Liver (tissue), 3 donors: ENCODE results near the gene HNRNPUL2.

Experiments
- ATF3 ChIP-seq: IDR thresholded peaks from 2 replicates; pipeline ENCODE4 v1.6.1; 2016; ENCODE audit warnings: antibody characterized with exemption
- CTCF ChIP-seq: fragments of 150-350 bp; IDR thresholded peaks from 2 replicates; pipeline ENCODE4 v1.5.1; 2017; ENCODE audit warnings: improper control_type of control experiment, low read depth, low read length; ENCODE audit not compliant: missing input control
- FOXA2 ChIP-seq: IDR thresholded peaks from 2 replicates; pipeline ENCODE4 v1.6.1; 2016; ENCODE audit warnings: antibody characterized with exemption
- GABPA ChIP-seq, 2 donors: IDR thresholded peaks in 1 of 2; conservative IDR thresholded peaks in 1 of 2; 2 replicates each; pipeline ENCODE4 v1.6.1; 2016; ENCODE audit warnings: antibody characterized with exemption in 2 of 2, mild to moderate bottlenecking in 1 of 2, moderate library complexity in 1 of 2
- HNF4G ChIP-seq: IDR thresholded peaks from 2 replicates; pipeline ENCODE4 v1.6.1; 2016; ENCODE audit warnings: antibody characterized with exemption
- JUND ChIP-seq, 2 donors: IDR thresholded peaks; 2 replicates each; pipeline ENCODE4 v1.6.1; 2016; ENCODE audit warnings: antibody characterized with exemption in 2 of 2
- NR2F2 ChIP-seq: IDR thresholded peaks from 2 replicates; pipeline ENCODE4 v1.6.1; 2016; ENCODE audit warnings: antibody characterized with exemption
- RAD21 ChIP-seq, 2 donors: IDR thresholded peaks; 2 replicates each; pipeline ENCODE4 v1.6.1; 2016; ENCODE audit warnings: antibody characterized with exemption in 2 of 2, mild to moderate bottlenecking in 2 of 2
- RXRA ChIP-seq, 2 donors: IDR thresholded peaks; 2 replicates each; pipeline ENCODE4 v1.6.1; 2017 to 2018; ENCODE audit warnings: antibody characterized with exemption in 2 of 2, mild to moderate bottlenecking in 1 of 2
- SP1 ChIP-seq: IDR thresholded peaks from 2 replicates; pipeline ENCODE4 v1.6.1; 2018; ENCODE audit warnings: antibody characterized with exemption, mild to moderate bottlenecking
- TAF1 ChIP-seq: conservative IDR thresholded peaks from 2 replicates; pipeline ENCODE4 v1.6.1; 2016; ENCODE audit warnings: antibody characterized with exemption, mild to moderate bottlenecking
- YY1 ChIP-seq: IDR thresholded peaks from 2 replicates; pipeline ENCODE4 v1.6.1; 2016; ENCODE audit warnings: antibody characterized with exemption, mild to moderate bottlenecking
- donor health status: healthy.
- donor health status: healthy.

GRCh38 chr11:62713343-62713742 lies 13.9 kb downstream of the HNRNPUL2 start:
- TF ChIP-seq GABPA (IDR thresholded peaks at IDR 0.05 in 1 of 2, conservative IDR thresholded peaks at IDR 0.05 in 1 of 2) = peak in 1 of 2 donors; percentile 76
- no peak for TF ChIP-seq TAF1
- TF ChIP-seq RXRA (IDR thresholded peaks at IDR 0.05) = peak; percentile 83 to 91
- no peak for TF ChIP-seq CTCF
- TF ChIP-seq SP1 = peak; percentile 79
- peak; percentile 27 for TF ChIP-seq HNF4G
- TF ChIP-seq NR2F2 = no peak
- peak; percentile 92 for TF ChIP-seq YY1
- peak in 1 of 2 donors; percentile 38 for TF ChIP-seq RAD21 (IDR thresholded peaks at IDR 0.05)
- TF ChIP-seq ATF3 = no peak
- TF ChIP-seq FOXA2 = peak; percentile 60
- TF ChIP-seq JUND (IDR thresholded peaks at IDR 0.05) = peak; percentile 54 to 84
